Karpas-422 (cell line): Measurements from ENCODE around the gene LGALS12. TPM values are rescaled to one million over a fixed set of nuclear protein-coding genes. Genes with fewer than 3 reads are reported as not detected.

ENCODE experiments used
- DNase-seq: peaks from one replicate; pipeline ENCODE4 v3.0.0-alpha.2; 2015
- H2AFZ ChIP-seq: fragments of 200-600 bp; sonication (generic); 2 replicates; pipeline ENCODE4 v1.6.1; 2014; ENCODE audit warnings: antibody characterized with exemption, low read length, mixed read lengths
- H3K27ac ChIP-seq: fragments of 200-600 bp; sonication (generic); 2 replicates; pipeline ENCODE4 v1.5.1; 2014; ENCODE audit warnings: mild to moderate bottlenecking, low read length, moderate library complexity
- H3K27me3 ChIP-seq: fragments of 200-600 bp; sonication (generic); 2 replicates; pipeline ENCODE4 v1.6.1; 2014; ENCODE audit warnings: low read length, mixed read lengths
- H3K36me3 ChIP-seq: fragments of 200-600 bp; sonication (generic); 2 replicates; pipeline ENCODE4 v1.6.1; 2014; ENCODE audit warnings: low read length, mixed read lengths; ENCODE audit not compliant: insufficient read depth
- H3K4me1 ChIP-seq: fragments of 200-600 bp; sonication (generic); 2 replicates; pipeline ENCODE4 v1.6.1; 2014; ENCODE audit warnings: mild to moderate bottlenecking, low read length, mixed read lengths
- H3K4me2 ChIP-seq: fragments of 200-600 bp; sonication (generic); 2 replicates; pipeline ENCODE4 v1.6.1; 2014; ENCODE audit warnings: low read length, low read depth, mild to moderate bottlenecking; ENCODE audit not compliant: poor library complexity, severe bottlenecking
- H3K4me3 ChIP-seq: fragments of 200-600 bp; sonication (generic); 2 replicates; pipeline ENCODE4 v1.5.1; 2014; ENCODE audit warnings: mild to moderate bottlenecking, antibody characterized with exemption, low read length, mixed read lengths
- H3K79me2 ChIP-seq: fragments of 200-600 bp; sonication (generic); 2 replicates; pipeline ENCODE4 v1.6.1; 2014; ENCODE audit warnings: mild to moderate bottlenecking, low read length, mixed read lengths
- H3K9ac ChIP-seq: fragments of 200-600 bp; sonication (generic); 2 replicates; pipeline ENCODE4 v1.6.0; 2014; ENCODE audit warnings: low read length
- H3K9me2 ChIP-seq: fragments of 200-600 bp; sonication (generic), shearing (Covaris generic); replicated peaks from 2 replicates; pipeline ENCODE4 v1.6.0; 2014; ENCODE audit warnings: mild to moderate bottlenecking, low read length, moderate library complexity; ENCODE audit not compliant: insufficient read depth
- H3K9me3 ChIP-seq: fragments of 300-700, 200-600 bp; sonication (generic); 2 replicates; pipeline ENCODE4 v1.6.1; 2014; ENCODE audit warnings: low read length, mixed read lengths
- H4K20me1 ChIP-seq: fragments of 200-600 bp; sonication (generic); 2 replicates; pipeline ENCODE4 v1.6.1; 2014; ENCODE audit warnings: mild to moderate bottlenecking, antibody characterized with exemption, low read length, low read depth; ENCODE audit not compliant: insufficient read depth
- total RNA-seq: library from RNA; depleted of rRNA; stranded (reverse); fragments of >200 nt; shearing (Covaris generic); gene quantifications from 2 replicates; pipeline ENCODE4 v1.2.3, GENCODE V29; 2014; ENCODE audit warnings: low replicate concordance

The LGALS12 gene
- total RNA-seq, 1 experiment from 2014 or later, result not detected

- H3K9ac ChIP-seq, result no peak overlapping the region
- H3K27me3 ChIP-seq, result no peaks in the 10 kb centered on the region
- H3K9me2 ChIP-seq, result no peaks in the 10 kb centered on the region
- no peak overlapping the region for H2AFZ ChIP-seq
- H3K79me2 ChIP-seq, result no peaks in the 10 kb centered on the region
- H4K20me1 ChIP-seq, result no peaks in the 10 kb centered on the region
- DNase-seq, result no peak
- no peak overlapping the region for H3K4me3 ChIP-seq
- H3K27ac ChIP-seq, result no peak overlapping the region
- no peak overlapping the region for H3K4me2 ChIP-seq
- peaks cover 1% of the 10 kb centered on the region for H3K9me3 ChIP-seq
- H3K36me3 ChIP-seq, result no peaks in the 10 kb centered on the region
- H3K4me1 ChIP-seq, result no peaks in the 10 kb centered on the region
Observed at GRCh38 chr11:63494975-63495374, 10.9 kb upstream of the LGALS12 start.

DNA sequence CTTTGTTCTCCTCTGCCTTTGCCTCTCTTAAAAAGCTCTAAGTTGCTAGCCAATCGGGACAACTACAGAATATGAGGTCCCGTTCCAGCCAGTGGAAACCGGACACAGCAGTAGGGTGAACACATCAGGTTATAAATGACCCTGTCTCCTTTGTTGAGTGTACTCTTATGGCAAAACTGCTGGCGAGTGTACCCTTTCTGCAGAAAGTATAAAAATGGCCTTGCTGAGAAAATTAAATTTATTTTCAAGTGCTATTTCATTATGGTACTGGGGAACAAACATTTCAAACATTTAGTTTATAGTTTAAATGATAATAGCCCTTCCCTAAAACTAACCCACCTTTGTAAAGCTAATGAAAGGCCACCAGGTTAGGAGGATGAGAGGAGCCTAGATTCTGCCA, 6.0 kb upstream of the LGALS12 start:
- no peak for DNase-seq
- H3K9me3 ChIP-seq, result peaks cover 7% of the 10 kb centered on the region
- no peak overlapping the region for H2AFZ ChIP-seq
- H3K4me3 ChIP-seq, result no peak overlapping the region
- no peaks in the 10 kb centered on the region for H3K4me1 ChIP-seq
- H3K27ac ChIP-seq, result no peak overlapping the region
- no peaks in the 10 kb centered on the region for H4K20me1 ChIP-seq
- no peaks in the 10 kb centered on the region for H3K9me2 ChIP-seq
- H3K36me3 ChIP-seq, result peaks cover 3% of the 10 kb centered on the region; the same call in 1 of the 2 replicates
- H3K9ac ChIP-seq, result no peak overlapping the region
- no peaks in the 10 kb centered on the region for H3K27me3 ChIP-seq
- no peak overlapping the region for H3K4me2 ChIP-seq
- no peaks in the 10 kb centered on the region for H3K79me2 ChIP-seq

DNA sequence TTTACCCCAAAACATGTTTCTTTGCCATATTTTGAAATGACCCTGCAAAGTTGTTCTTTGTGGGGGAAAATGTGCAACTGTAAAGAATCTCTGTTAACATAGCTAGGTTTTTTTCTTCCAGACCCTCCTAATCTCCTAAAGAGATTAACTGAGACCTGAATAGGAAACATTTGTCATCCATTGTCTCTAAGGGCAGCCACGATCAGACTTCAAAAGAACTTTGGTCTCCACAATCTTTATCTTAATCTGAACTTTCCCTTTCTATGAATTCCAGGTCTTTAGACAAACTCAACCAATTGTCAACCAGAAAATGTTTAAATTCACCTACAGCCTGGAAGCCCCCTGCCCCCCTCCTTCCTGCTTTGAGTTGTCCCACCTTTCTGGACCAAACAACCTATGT, 4.6 kb upstream of the LGALS12 start:
- DNase-seq, result no peak
- no peak overlapping the region for H3K27ac ChIP-seq
- no peak overlapping the region for H3K9ac ChIP-seq
- H3K36me3 ChIP-seq, result peaks cover 3% of the 10 kb centered on the region; the same call in 1 of the 2 replicates
- H2AFZ ChIP-seq, result no peak overlapping the region
- H3K9me3 ChIP-seq, result peaks cover 7% of the 10 kb centered on the region
- H3K27me3 ChIP-seq, result no peaks in the 10 kb centered on the region
- no peaks in the 10 kb centered on the region for H4K20me1 ChIP-seq
- H3K4me1 ChIP-seq, result no peaks in the 10 kb centered on the region
- no peaks in the 10 kb centered on the region for H3K9me2 ChIP-seq
- no peak overlapping the region for H3K4me3 ChIP-seq
- no peak overlapping the region for H3K4me2 ChIP-seq
- no peaks in the 10 kb centered on the region for H3K79me2 ChIP-seq

DNA sequence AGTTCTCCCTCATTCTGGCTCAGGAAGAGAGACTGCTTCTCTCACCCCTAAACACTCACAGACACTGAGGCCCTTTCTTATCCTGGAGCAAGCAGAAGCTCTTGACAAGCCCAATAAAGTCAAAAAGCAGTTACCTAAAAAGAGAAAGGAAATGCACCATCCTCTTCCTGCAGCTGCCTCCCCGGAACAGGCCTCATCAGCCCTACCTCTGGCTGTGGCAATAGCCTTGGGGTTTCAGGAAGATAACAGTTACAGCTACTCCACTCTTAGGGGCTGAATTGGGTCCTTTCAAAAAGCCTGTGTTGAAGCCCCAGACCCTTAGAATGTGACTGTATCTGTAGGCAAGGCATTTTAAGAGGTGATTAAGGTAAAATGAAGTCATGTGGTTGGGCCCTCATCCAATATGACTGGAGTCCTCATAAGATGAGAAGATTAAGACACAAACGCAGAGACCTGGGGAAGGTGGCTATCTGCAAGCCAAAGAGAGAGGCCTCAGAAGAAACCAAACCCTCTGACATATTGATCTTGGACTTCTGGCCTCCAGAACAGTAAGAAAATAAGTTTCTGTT, 3.5 kb upstream of the LGALS12 start:
- peaks cover 3% of the 10 kb centered on the region; the same call in 1 of the 2 replicates for H3K36me3 ChIP-seq
- DNase-seq, result no peak
- H3K4me3 ChIP-seq, result no peak overlapping the region
- H4K20me1 ChIP-seq, result no peaks in the 10 kb centered on the region
- H2AFZ ChIP-seq, result 0 out of 2 replicates have a peak overlapping the region, but pooled peaks have one; percentile 36
- H3K27ac ChIP-seq, result no peak overlapping the region
- no peaks in the 10 kb centered on the region for H3K4me1 ChIP-seq
- H3K27me3 ChIP-seq, result no peaks in the 10 kb centered on the region
- H3K9me2 ChIP-seq, result no peaks in the 10 kb centered on the region
- H3K9me3 ChIP-seq, result peaks cover 7% of the 10 kb centered on the region
- no peaks in the 10 kb centered on the region for H3K79me2 ChIP-seq
- no peak overlapping the region for H3K9ac ChIP-seq
- no peak overlapping the region for H3K4me2 ChIP-seq

DNA sequence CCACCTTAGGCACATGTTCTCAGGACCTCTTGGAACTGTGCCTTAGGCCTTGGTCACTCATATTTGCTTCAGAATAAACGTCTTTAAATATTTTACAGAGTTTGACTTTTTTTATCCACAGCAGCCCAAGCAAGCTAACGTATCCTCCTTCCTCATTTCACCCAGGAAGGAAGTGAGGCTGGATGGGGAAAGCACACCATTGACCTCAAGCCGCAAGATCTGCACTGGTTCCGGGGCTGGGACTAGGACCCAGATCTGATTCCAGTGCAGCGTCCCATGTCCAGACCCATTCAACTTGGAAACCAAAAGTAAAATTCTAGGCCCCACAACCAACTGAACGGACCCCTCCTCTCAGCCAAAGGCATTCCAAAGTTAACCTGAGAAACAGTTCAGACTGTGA, 2.4 kb upstream of the LGALS12 start:
- Histone ChIP-seq H3K9me3 (peaks cover 7% of the 10 kb centered on the region), H3K4me3 (no peak overlapping the region), H4K20me1 (no peaks in the 10 kb centered on the region), H3K9me2 (no peaks in the 10 kb centered on the region), H3K27ac (no peak overlapping the region), H3K27me3 (no peaks in the 10 kb centered on the region), H3K36me3 (peaks cover 3% of the 10 kb centered on the region; the same call in 1 of the 2 replicates), H3K4me2 (no peak overlapping the region), H3K4me1 (no peaks in the 10 kb centered on the region), H2AFZ (no peak overlapping the region), H3K79me2 (no peaks in the 10 kb centered on the region), H3K9ac (no peak overlapping the region)
- no peak for DNase-seq

- H3K4me3 ChIP-seq, result no peak overlapping the region
- peaks cover 3% of the 10 kb centered on the region; the same call in 1 of the 2 replicates for H3K36me3 ChIP-seq
- no peak for DNase-seq
- no peaks in the 10 kb centered on the region for H3K27me3 ChIP-seq
- no peaks in the 10 kb centered on the region for H4K20me1 ChIP-seq
- no peaks in the 10 kb centered on the region for H3K79me2 ChIP-seq
- H3K9me2 ChIP-seq, result no peaks in the 10 kb centered on the region
- H3K9ac ChIP-seq, result no peak overlapping the region
- H2AFZ ChIP-seq, result no peak overlapping the region
- H3K9me3 ChIP-seq, result peaks cover 7% of the 10 kb centered on the region
- no peak overlapping the region for H3K27ac ChIP-seq
- no peaks in the 10 kb centered on the region for H3K4me1 ChIP-seq
- H3K4me2 ChIP-seq, result no peak overlapping the region
Observed at GRCh38 chr11:63504054-63504453, 1.8 kb upstream of the LGALS12 start.

- Histone ChIP-seq H3K9me2 (no peaks in the 10 kb centered on the region), H3K36me3 (peaks cover 3% of the 10 kb centered on the region; the same call in 1 of the 2 replicates), H3K4me2 (no peak overlapping the region), H3K4me1 (no peaks in the 10 kb centered on the region), H4K20me1 (no peaks in the 10 kb centered on the region), H3K79me2 (no peaks in the 10 kb centered on the region), H3K9ac (no peak overlapping the region), H3K4me3 (no peak overlapping the region), H3K9me3 (peaks cover 4% of the 10 kb centered on the region), H3K27ac (no peak overlapping the region), H3K27me3 (no peaks in the 10 kb centered on the region), H2AFZ (no peak overlapping the region)
- no peak for DNase-seq
Observed at GRCh38 chr11:63504933-63505586, 824 bp upstream of the LGALS12 start.

GRCh38 chr11:63506876-63507275, 992 bp downstream of the LGALS12 start:
- Histone ChIP-seq H4K20me1 (no peaks in the 10 kb centered on the region), H3K9me2 (no peaks in the 10 kb centered on the region), H3K4me2 (no peak overlapping the region), H3K27me3 (no peaks in the 10 kb centered on the region), H3K9me3 (no peaks in the 10 kb centered on the region), H2AFZ (no peak overlapping the region), H3K9ac (no peak overlapping the region), H3K4me1 (no peaks in the 10 kb centered on the region), H3K4me3 (no peak overlapping the region), H3K79me2 (no peaks in the 10 kb centered on the region), H3K36me3 (no peaks in the 10 kb centered on the region), H3K27ac (no peak overlapping the region)
- no peak for DNase-seq
